Mucosa of descending colon (tissue), 3 donors: ENCODE measurements around the gene LYPLAL1. TPM values are rescaled to one million over a fixed set of nuclear protein-coding genes. Genes with fewer than 3 reads are reported as not detected.
"Not testable (repeated sequence)": the region's sequence is repeated elsewhere in the genome, so short reads cannot be mapped to it uniquely, and the experiment has no call there.

Experiments used
- ATAC-seq: fragments of 200-7000 bp; cut with Tn5 transposase; one replicate; pipeline ENCODE4 v1.9.1; 2020; ENCODE audit warnings: mild to moderate bottlenecking, moderate library complexity
- DNase-seq, 3 donors: peaks; one replicate each; pipeline ENCODE4 v3.0.0-alpha.2; 2020
- H3K36me3 ChIP-seq: fragments of 200-600 bp; one replicate; pipeline ENCODE4 v1.8.0; 2021; ENCODE audit warnings: low read depth, mild to moderate bottlenecking
- H3K4me1 ChIP-seq: fragments of 200-600 bp; one replicate; pipeline ENCODE4 v1.8.0; 2021; ENCODE audit warnings: low read depth, mild to moderate bottlenecking
- H3K4me3 ChIP-seq: fragments of 200-600 bp; one replicate; pipeline ENCODE4 v1.8.0; 2021; ENCODE audit warnings: mild to moderate bottlenecking
- H3K9me3 ChIP-seq: fragments of 200-600 bp; one replicate; pipeline ENCODE4 v1.8.0; 2021; ENCODE audit warnings: mild to moderate bottlenecking
- intact Hi-C, 2 donors: fragments of 100-400 bp; cut with DNase I in 1 of 2; cut with micrococcal nuclease in 1 of 2; formaldehyde crosslinking; loops; one replicate each; pipeline versions ENCODE4 v1.11.0 to v1.11.1; 2022; cut with DNase I, micrococcal nuclease
- total RNA-seq, 3 donors: library from RNA; stranded (reverse); fragmentation: NEBNext Ultra II Directional in 2 of 3; extraction: Animal tissue kit (Norgen Biotek cat#: 25700) in 2 of 3; gene quantifications; one replicate each; pipeline versions ENCODE4 v1.2.1 to v1.2.4, GENCODE V29; 2021 to 2023
- TF ChIP-seq, protein P1 (sequence below): fragments of 200-600 bp; IDR thresholded peaks from one replicate; pipeline ENCODE4 v1.8.0; 2022; ENCODE audit warnings: antibody characterized with exemption, mild to moderate bottlenecking
- donor health status: DM: no; HTN: no; CAD: no; lungs with moderate emphysema.
- donor health status: DM: no; HTN: no; CAD: no.
- donor health status: DM: no; HTN: yes; CAD: no.

Gene LYPLAL1
- total RNA-seq, 3 donors from 2014 or later: 14.3 to 34.2 (median 21.9) TPM

DNA sequence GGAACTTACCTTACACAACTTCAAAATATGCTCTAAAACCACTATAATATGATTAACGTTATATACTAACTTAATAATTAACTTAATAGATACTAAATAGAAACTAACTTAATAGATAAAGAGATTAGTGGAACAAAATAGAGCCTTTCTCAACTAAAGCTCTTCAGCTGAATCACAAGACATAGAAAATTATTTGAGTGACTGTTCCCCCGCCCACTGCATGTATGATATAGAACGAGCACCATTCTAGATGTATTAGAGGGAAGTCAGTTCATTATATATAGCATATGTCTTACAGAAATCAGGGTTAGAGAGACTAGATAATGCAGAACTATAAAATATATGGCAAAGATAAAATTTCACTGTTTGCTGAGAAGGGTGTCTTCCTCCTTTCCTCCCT is 16.3 kb downstream of the LYPLAL1 start:
- Histone ChIP-seq H3K4me3 (no peak overlapping the region), H3K9me3 (no peaks in the 10 kb centered on the region), H3K4me1 (peaks cover 5% of the 10 kb centered on the region), H3K36me3 (no peaks in the 10 kb centered on the region)
- DNase-seq (no peak), ATAC-seq (no peak)
- intact Hi-C loops: no loop called here
- TF ChIP-seq, protein P1, sequence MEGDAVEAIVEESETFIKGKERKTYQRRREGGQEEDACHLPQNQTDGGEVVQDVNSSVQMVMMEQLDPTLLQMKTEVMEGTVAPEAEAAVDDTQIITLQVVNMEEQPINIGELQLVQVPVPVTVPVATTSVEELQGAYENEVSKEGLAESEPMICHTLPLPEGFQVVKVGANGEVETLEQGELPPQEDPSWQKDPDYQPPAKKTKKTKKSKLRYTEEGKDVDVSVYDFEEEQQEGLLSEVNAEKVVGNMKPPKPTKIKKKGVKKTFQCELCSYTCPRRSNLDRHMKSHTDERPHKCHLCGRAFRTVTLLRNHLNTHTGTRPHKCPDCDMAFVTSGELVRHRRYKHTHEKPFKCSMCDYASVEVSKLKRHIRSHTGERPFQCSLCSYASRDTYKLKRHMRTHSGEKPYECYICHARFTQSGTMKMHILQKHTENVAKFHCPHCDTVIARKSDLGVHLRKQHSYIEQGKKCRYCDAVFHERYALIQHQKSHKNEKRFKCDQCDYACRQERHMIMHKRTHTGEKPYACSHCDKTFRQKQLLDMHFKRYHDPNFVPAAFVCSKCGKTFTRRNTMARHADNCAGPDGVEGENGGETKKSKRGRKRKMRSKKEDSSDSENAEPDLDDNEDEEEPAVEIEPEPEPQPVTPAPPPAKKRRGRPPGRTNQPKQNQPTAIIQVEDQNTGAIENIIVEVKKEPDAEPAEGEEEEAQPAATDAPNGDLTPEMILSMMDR: no peak

DNA sequence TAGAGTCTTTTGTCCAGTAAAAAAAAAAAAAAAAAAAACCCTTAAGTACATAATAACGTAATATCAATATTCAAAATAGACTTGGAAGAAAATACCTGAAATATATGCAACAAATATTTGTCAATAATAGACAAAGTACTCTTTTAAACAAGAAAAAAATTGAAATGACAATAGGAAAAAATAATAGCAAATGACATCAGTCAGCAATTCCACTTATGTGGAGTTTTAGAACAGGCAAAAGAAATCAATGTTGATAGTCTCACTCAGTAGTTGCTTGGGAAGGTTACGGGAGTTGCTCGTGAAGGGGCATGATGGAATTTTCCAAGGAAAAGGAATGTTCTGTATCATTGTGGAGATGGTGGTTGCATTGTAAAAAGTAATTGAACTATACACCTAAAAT is 16.9 kb downstream of the LYPLAL1 start:
- TF ChIP-seq, protein P1: no peak
- Histone ChIP-seq H3K9me3 (no peaks in the 10 kb centered on the region), H3K36me3 (no peaks in the 10 kb centered on the region), H3K4me3 (no peak overlapping the region), H3K4me1 (peaks cover 5% of the 10 kb centered on the region)
- no peak for DNase-seq
- intact Hi-C loops: no loop called here
- no peak for ATAC-seq

DNA sequence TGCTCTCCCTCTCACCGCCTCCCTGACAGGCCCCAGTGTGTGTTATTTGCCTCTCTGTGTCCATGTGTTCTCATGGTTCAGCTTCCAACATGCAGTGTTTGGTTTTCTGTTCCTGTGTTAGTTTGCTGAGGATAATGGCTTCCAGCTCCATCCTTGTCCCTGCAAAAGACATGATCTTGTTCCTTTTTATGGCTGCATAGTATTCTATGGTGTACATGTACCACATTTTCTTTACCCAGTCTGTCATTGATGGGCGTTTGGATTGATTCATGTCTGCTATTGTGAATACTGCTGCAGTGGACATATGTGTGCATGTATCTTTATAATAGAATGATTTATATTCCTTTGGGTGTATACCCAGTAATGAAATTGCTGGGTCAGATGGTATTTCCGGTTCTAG is 22.2 kb downstream of the LYPLAL1 start:
- H3K9me3 ChIP-seq, H3K36me3 ChIP-seq, ATAC-seq, DNase-seq, H3K4me1 ChIP-seq, intact Hi-C loops, H3K4me3 ChIP-seq: not testable (repeated sequence)

DNA sequence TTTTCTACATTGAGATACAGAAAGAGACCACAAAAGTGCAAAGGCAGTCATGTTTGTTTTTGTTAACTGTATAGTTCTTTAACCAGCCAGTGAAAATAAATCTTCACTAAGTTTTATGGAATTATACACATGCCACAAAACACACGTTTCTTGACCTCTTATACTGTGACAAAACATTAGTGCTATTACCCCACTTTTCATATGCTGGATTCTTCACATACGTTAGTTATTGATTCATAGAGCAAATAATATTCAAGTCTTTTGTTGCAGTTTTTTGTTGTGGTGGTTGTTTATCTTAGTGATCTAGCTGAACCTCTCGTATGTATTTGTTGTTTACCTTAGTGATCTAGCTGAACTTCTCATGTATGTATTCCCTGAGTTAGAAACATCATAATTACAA is 28.0 kb downstream of the LYPLAL1 start:
- no peak for DNase-seq
- intact Hi-C loops: no loop called here
- TF ChIP-seq, protein P1: no peak

DNA sequence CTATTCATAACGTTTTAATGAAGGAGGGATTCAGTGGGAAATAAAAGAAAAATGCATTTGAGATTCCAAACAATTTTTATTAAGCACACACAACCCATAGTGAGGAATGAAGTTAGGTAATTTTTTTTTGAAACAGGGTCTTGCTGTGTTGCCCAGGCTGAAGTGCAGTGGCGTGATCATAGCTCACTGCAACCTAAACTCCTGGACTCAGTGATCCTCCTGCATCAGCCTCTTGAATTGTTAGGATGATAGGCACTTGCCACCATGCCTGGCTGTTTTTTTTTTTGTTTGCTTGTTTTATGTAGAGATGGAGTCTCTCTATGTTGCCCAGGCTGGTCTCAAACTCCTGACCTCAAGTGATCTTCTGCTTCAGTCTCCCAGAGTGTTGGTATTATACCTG is 28.9 kb downstream of the LYPLAL1 start:
- Histone ChIP-seq H3K4me3 (no peak overlapping the region), H3K4me1 (no peaks in the 10 kb centered on the region), H3K36me3 (no peaks in the 10 kb centered on the region), H3K9me3 (no peaks in the 10 kb centered on the region)
- intact Hi-C loops: no loop called here
- no peak for ATAC-seq
- no peak for DNase-seq
- TF ChIP-seq, protein P1: no peak

More for the DNA sequence above, 28.0 kb downstream of the LYPLAL1 start:
- Histone ChIP-seq H3K9me3 (no peaks in the 10 kb centered on the region), H3K4me3 (no peak overlapping the region), H3K36me3 (no peaks in the 10 kb centered on the region), H3K4me1 (no peaks in the 10 kb centered on the region)
- ATAC-seq: no peak

DNA sequence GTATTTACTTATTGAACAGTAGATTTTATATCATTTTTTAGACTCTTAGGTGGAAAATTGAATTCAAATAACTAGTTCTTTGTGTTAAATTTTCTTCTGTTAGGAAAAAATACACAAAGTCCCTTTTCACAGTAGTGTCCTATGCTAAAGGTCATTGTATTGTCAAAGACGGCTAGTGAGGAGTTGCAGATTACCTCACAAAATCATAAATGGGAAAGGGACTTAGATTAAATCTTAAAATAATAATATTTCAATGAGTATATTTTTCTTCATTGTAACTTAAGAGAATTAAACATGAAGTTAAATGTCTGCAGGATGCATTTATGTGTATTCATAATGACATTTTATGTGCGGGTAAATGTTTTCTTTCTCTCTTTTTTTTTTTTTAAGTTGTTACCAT is 32.7 kb downstream of the LYPLAL1 start:
- intact Hi-C loops: no loop called here
- no peaks in the 10 kb centered on the region for H3K4me1 ChIP-seq
- no peaks in the 10 kb centered on the region for H3K36me3 ChIP-seq
- H3K4me3 ChIP-seq: no peak overlapping the region
- TF ChIP-seq, protein P1: no peak
- no peak for DNase-seq
- H3K9me3 ChIP-seq: no peaks in the 10 kb centered on the region
- no peak for ATAC-seq
